ENCODE results near the gene FAM209B.
"Not testable (repeated sequence)": the region's sequence is repeated elsewhere in the genome, so short reads cannot be mapped to it uniquely, and the experiment has no call there.

FAM209B gene

GRCh38 chr20:56532946-56533345 lies at the start of gene FAM209B:
Gene FAM209B, plus strand, starts transcription at chr20:56533246. Its CDS starts 96 bp downstream, at chr20:56533342.
- H3K4me3 ChIP-seq (ENCODE audit: low read depth, low read length); DNase-seq (ENCODE audit: low read depth): not testable (repeated sequence)

GRCh38 chr20:56483970-56484369 lies 49.1 kb upstream of the FAM209B start:
- no peak for TF ChIP-seq CTCF (IDR thresholded peaks at IDR 0.05; ENCODE audit: insufficient read depth, low read depth, low read length, missing control alignments)
- H3K4me3 ChIP-seq (ENCODE audit: low read depth, low read length) = no peak overlapping the region
- DNase-seq (ENCODE audit: low read depth) = no peak

- H3K4me3 ChIP-seq (ENCODE audit: low read depth, low read length) = no peak overlapping the region
- no peak for DNase-seq (ENCODE audit: low read depth)
- TF ChIP-seq CTCF (IDR thresholded peaks at IDR 0.05; ENCODE audit: insufficient read depth, low read depth, low read length, missing control alignments) = no peak
These were observed 45.8 kb upstream of the FAM209B start for GRCh38 chr20:56487216-56487615.

GRCh38 chr20:56488566-56488965 lies 44.5 kb upstream of the FAM209B start:
- TF ChIP-seq CTCF (IDR thresholded peaks at IDR 0.05; ENCODE audit: insufficient read depth, low read depth, low read length, missing control alignments) = no peak
- DNase-seq (ENCODE audit: low read depth) = no peak
- H3K4me3 ChIP-seq (ENCODE audit: low read depth, low read length) = no peak overlapping the region

GRCh38 chr20:56501116-56501515 lies 31.9 kb upstream of the FAM209B start:
- no peak for DNase-seq (ENCODE audit: low read depth)
- no peak overlapping the region for H3K4me3 ChIP-seq (ENCODE audit: low read depth, low read length)
- TF ChIP-seq CTCF (IDR thresholded peaks at IDR 0.05; ENCODE audit: insufficient read depth, low read depth, low read length, missing control alignments) = no peak

GRCh38 chr20:56503916-56504315 lies 29.1 kb upstream of the FAM209B start:
- no peak for DNase-seq (ENCODE audit: low read depth)
- TF ChIP-seq CTCF (IDR thresholded peaks at IDR 0.05; ENCODE audit: insufficient read depth, low read depth, low read length, missing control alignments) = no peak
- H3K4me3 ChIP-seq (ENCODE audit: low read depth, low read length) = no peak overlapping the region

- TF ChIP-seq CTCF (IDR thresholded peaks at IDR 0.05; ENCODE audit: insufficient read depth, low read depth, low read length, missing control alignments) = peak; percentile 48
These were observed 28.6 kb upstream of the FAM209B start for GRCh38 chr20:56504373-56505005.

More at GRCh38 chr20:56504373-56505005, 28.6 kb upstream of the FAM209B start:
- H3K4me3 ChIP-seq (ENCODE audit: low read depth, low read length) = no peak overlapping the region
- no peak for DNase-seq (ENCODE audit: low read depth)
